ENCODE data around the gene RFX4.

DNA sequence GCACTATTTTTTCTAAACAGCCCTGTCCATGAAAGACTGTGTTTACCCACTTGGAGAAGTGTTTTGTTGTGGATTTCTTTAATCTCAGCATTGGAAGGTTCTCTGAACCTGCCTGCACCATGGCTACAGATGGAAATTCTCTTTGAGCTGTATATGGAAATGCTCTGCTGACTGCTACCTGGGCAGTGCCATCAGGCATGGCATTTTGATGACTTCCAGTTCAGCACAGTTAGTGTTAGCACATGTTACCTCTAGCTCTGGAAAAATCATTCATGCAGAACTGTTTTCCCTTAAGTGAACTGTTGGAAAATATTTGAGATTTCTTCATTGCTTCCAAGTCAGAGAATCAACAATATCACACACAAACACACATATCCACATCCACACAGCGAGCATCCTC, 139.1 kb downstream of the RFX4 start:
- TF ChIP-seq POLR2A (IDR thresholded peaks at IDR 0.05; ENCODE audit: control extremely low read depth in 1 of 2, low read depth in 2 of 2, low read length in 2 of 2) (no peak), EZH2 (IDR thresholded peaks at IDR 0.05; ENCODE audit: low read depth, low read length, severe bottlenecking) (no peak), CREB1 (IDR thresholded peaks at IDR 0.05) (no peak), KDM5A (IDR thresholded peaks at IDR 0.05; ENCODE audit: low read length) (no peak), BRCA1 (IDR thresholded peaks at IDR 0.05; ENCODE audit: low read depth, low read length) (no peak), JUND (IDR thresholded peaks at IDR 0.05; ENCODE audit: low read length) (no peak), YY1 (IDR thresholded peaks at IDR 0.05; ENCODE audit: low read depth, low read length) (no peak), CBX8 (IDR thresholded peaks at IDR 0.05; ENCODE audit: borderline replicate concordance, low read depth, low read length) (no peak), BACH1 (IDR thresholded peaks at IDR 0.05; ENCODE audit: low read length) (no peak), SUZ12 (IDR thresholded peaks at IDR 0.05; ENCODE audit: low read length) (no peak), CHD2 (IDR thresholded peaks at IDR 0.05; ENCODE audit: low read length) (no peak), CBX5 (IDR thresholded peaks at IDR 0.05; ENCODE audit: low read depth, low read length) (no peak), TEAD4 (IDR thresholded peaks at IDR 0.05; ENCODE audit: low read depth, low read length) (no peak)
- TF ChIP-seq, protein P1, sequence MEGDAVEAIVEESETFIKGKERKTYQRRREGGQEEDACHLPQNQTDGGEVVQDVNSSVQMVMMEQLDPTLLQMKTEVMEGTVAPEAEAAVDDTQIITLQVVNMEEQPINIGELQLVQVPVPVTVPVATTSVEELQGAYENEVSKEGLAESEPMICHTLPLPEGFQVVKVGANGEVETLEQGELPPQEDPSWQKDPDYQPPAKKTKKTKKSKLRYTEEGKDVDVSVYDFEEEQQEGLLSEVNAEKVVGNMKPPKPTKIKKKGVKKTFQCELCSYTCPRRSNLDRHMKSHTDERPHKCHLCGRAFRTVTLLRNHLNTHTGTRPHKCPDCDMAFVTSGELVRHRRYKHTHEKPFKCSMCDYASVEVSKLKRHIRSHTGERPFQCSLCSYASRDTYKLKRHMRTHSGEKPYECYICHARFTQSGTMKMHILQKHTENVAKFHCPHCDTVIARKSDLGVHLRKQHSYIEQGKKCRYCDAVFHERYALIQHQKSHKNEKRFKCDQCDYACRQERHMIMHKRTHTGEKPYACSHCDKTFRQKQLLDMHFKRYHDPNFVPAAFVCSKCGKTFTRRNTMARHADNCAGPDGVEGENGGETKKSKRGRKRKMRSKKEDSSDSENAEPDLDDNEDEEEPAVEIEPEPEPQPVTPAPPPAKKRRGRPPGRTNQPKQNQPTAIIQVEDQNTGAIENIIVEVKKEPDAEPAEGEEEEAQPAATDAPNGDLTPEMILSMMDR (IDR thresholded peaks at IDR 0.05; ENCODE audit: control extremely low read depth in 1 of 3, insufficient read depth in 1 of 3, low read depth in 1 of 3, low read length in 3 of 3) = no peak
